DMS 273 (cell line): ENCODE data around the gene CPOX.

Experiments
- DNase-seq: peaks from one replicate; lab custom pipeline; 2025; ENCODE audit not compliant: unreplicated experiment; lab: John Stamatoyannopoulos, UW

The CPOX gene

GRCh38 chr3:98541695-98542094, 51.7 kb downstream of the CPOX start:
- no peak for DNase-seq

- DNase-seq = no peak
These were observed 53.1 kb downstream of the CPOX start for GRCh38 chr3:98540346-98540745.

DNA sequence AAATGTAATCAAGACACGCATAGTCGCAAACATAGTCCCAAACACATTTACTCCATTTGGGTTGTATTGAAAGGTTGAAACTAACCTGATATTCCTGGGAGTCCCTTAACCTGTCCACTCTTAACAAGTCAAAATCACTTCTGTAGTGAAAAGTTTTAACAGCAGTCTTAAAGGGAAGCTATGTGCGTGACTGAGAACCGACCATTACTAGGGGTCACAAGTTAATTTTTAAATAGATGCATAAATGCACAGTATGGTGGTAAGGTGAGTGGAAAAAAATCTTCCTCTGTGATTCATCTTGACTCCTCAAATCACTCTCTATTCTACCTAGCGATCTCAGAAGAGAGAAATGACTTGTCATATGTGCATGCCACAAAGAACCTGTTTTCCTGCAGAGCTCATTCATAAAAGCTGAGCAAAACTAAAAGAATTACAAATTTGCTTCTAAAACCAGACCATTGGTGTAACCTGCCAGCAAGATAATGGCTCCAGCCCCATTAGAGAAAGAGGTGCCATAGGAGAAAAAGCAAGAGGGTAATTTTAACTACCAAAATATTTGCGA, 56.9 kb downstream of the CPOX start:
- no peak for DNase-seq

GRCh38 chr3:98534734-98535133, 58.7 kb downstream of the CPOX start:
- no peak for DNase-seq

GRCh38 chr3:98534168-98534567, 59.2 kb downstream of the CPOX start:
- peak; percentile 19 for DNase-seq

GRCh38 chr3:98532709-98533571, 60.5 kb downstream of the CPOX start:
- peak; percentile 59 for DNase-seq

DNA sequence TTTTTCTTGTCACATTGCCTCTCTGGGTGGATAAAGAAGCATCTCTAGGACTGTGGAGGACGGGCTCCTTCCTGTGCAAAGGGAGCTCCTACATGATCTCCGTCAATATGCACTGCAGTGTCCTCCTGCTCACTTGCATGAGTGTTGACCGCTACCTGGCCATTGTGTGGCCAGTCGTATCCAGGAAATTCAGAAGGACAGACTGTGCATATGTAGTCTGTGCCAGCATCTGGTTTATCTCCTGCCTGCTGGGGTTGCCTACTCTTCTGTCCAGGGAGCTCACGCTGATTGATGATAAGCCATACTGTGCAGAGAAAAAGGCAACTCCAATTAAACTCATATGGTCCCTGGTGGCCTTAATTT, 61.2 kb downstream of the CPOX start:
- DNase-seq = peak; percentile 50

DNA sequence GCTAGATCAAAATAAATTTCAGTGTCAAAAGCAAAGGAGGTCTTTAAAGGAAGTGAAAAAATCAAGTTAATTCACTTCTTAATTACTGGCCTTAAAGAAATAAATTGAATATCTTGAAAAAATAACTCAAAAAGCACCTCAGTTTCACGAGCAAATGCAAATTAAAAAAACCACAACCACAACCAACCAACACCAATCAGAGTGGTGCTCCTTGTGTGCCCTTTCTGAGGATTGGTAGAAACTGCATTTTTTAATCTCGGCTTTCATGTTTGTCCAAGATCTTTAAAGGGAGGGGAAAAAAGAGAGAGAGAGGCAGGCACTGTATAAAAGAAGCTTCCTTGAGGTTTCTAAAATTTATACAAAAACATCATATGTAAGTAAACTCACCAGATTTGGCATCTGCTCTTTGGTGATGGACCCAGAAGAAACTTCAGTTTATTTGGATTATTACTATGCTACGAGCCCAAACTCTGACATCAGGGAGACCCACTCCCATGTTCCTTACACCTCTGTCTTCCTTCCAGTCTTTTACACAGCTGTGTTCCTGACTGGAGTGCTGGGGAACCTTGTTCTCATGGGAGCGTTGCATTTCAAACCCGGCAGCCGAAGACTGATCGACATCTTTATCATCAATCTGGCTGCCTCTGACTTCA, 61.7 kb downstream of the CPOX start, which contains the start of gene GPR15:
GPR15 (plus strand) TSS at position 357 of the 653 bp plus-strand sequence; CDS start at position 413, 56 bp downstream.
- DNase-seq = no peak

DNA sequence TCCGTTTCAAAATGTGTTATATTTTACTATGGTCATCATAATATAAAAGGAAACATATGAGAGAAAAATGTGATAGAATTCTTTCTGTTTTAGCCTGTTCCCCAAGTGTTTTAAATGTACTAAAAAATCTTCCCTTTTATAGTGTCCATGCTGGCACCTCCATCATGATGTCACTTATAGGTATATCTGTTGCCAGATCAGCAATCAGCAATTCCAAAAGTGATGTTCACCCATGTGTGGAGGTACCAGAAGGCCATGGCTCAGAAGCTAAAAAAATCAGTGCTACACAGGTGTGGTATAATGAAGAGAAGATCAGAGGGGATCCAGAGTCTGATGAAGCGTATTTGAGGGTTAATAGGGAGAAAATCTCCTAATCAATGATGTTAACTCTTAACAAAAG, 62.7 kb downstream of the CPOX start:
- DNase-seq = no peak

GRCh38 chr3:98529856-98530459, 63.5 kb downstream of the CPOX start:
- no peak for DNase-seq
